Urothelium cell line (cell line): ENCODE results near the gene MAN1C1.

Source experiments
- DNase-seq: peaks from one replicate; pipeline ENCODE4 v3.0.0; 2011; ENCODE audit warnings: low spot score, mixed read lengths
- FAIRE-seq: peaks from 2 replicates; lab custom pipeline; 2011; peaks lifted over from hg19 to GRCh38; lab: Jason Lieb, UNC

MAN1C1 gene

DNA sequence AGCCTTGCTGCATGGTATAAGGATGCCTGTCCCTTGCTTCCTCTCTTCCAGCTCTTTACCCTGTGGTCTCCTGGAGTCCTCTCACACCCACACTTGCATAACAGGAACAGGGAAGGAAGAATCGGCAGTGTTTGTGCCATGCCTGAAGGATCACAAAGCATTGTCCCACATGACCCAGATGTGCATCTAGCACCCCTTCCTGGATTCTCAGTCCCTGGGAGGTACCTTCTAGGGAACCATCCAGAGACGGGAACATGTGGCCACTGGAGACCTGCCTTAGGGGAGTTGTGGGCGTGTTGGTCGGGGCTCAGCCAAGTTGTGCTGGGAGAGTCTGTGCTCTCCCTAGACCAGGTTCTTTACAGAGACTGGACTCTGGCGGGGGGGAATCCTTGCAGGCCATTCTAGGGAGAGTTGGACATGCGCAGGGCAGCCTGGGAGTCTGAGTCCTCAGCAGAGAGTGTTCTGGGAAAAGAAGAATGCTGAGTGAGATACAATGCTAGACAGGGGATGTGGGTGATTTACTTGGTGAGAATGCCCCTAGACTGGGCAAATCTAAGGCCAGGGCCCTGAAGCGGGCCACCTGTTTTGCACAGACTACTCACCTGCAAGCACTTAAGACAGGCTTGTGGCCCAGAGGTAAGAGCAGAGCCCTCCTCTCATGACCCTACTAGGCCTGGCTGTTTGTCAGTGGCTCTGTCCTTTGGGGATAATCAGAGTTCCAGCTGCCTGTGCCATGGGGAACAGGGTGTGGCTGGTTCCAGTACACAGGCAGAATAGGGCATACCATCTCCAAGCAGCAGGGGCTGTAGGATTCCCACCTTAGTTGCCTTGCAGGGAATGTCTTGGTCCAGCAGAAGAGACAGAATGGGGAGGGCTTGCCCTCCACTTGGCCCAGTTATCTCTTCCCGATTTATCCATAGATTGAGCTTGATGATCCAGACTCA, 89.8 kb downstream of the MAN1C1 start:
- no peak for FAIRE-seq
- no peak for DNase-seq

DNA sequence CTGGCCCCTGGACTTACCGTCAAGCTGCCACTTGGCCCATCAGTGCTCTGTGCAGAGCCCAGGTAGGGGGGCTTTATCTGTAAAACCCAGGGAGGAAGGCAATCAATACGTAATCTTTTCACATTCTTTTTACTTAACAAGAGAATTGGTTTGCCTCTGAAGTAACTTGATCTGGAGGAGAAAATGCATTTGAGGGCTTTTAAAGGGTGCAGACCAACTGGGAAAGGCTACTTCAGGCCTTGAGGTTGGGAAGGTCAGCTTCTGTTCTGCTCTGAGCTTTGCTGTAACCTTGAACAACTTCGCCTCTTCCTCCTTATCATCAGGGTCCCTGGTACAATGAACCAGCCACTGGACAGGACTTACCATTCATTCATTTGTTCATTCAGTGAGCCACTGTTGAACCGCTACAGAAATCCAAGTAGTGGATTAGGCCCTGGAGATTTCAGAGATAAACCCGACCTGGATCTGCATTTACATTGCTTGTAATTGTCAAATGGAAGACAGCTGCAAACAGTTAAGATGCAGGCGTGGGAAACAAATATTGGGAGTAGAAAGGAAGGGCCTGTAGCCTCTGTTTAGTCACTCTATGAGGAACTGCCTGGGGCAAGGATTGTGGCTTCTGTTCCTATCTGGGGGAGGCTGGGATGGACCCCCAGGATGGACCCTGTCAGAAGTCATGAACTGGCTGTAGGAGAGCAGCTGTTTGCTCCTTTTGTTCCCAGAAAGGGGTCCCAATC, 90.9 kb downstream of the MAN1C1 start:
- no peak for DNase-seq

DNA sequence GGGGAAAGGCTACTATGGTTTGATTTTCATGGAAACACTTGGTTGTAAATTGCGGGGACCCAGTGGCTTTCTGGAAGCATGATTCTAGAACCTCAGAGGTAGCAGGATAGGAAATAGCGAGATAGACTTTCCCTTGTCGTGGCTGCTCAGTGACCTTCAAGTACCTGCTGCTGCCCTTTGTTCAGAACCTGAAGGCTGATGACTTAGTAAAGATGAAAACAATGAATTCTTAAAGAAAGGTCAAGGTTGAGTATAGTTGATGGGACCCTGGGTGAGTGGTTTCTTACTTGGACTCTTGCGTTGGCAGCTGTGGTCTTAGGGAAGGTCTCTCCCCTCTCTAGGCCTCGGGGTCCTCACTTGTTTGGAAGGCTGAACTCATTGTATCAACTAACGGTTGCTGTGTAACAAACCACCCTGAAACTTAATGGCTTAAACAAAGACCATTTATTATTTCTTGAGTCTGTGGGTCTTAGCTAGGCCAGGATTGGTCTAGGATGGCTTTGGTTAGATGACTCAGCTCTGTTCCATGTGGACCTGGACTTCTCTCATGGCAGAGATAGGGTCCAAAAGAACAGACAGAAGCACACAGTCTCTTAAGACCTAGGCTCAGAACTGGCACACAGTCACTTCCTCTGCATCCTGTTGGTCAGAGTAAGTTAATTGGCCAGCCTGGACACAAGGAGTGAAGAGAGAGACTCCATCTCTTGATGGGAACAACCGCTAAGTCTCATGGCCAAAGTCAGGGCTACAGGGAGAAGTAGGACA, 94.2 kb downstream of the MAN1C1 start:
- DNase-seq (no peak), FAIRE-seq (no peak)

More for the DNA sequence above, 90.9 kb downstream of the MAN1C1 start:
- no peak for FAIRE-seq

DNA sequence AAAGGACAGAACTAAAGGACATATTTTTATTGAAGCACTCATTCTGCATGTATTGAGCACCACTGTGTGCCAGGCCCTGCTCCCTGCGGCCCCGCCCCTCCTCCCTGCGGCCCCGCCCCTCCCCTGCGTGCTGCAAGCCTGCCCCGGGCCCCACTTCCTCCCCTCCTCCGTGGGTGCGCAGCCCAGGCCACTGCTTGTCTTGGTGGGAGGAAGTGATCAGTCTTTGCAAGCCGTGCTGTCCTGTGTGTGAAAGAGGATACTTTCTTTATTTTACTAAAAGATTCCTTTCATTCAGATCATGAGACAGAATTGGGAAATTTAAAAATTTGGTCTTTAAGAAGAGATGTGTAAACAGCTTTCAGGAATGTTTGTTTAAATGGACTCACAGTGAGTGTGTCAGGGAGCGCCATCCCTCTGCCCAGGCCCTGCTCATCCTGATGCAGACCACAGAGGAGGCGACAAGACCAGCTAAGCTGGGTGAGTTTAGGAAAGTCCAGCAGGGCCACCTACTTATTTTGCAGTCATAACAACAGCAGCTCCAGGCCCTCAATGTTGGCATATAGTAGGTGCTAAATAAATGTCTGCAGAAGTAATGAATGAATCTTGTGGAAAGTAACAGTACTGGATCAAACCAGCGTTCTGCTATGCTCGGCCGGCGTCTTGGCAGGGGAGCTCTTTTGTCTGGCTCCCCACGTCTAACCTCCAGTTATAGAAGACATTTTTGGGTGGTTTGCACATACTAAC, 95.1 kb downstream of the MAN1C1 start:
- FAIRE-seq (no peak), DNase-seq (no peak)

DNA sequence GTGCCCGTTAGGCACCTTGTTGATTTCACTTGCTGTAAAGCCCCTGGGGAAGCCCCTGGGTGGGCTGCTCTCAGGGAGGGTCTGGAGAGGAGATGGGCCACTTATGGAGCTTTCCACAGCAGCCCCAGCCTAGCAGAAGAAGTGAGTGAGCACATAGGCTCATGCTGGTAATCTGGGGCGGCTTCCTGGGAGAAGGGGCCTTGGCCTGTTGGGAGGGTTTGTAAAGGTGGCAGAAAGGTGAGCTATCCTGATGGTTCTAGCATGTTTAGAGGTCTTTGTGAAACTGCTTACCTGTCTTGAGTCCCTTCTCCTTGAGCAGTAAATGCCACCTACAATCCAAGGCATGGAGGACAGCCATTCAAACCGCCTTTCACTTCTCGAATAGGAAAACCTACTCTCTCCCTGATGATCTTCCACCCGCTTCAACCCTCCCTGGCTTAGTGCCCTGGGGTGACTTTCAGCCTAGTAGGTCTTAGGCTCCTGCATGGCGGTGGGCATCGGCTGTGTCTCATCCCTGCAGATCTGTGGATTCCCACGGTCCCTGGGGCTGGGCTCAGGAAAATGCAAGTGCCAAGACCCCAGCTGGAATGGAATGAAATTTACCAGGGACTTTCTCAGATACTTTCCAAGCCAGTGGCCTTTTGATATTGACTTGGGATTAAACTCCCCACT, 95.8 kb downstream of the MAN1C1 start:
- FAIRE-seq, result no peak
- no peak for DNase-seq

DNA sequence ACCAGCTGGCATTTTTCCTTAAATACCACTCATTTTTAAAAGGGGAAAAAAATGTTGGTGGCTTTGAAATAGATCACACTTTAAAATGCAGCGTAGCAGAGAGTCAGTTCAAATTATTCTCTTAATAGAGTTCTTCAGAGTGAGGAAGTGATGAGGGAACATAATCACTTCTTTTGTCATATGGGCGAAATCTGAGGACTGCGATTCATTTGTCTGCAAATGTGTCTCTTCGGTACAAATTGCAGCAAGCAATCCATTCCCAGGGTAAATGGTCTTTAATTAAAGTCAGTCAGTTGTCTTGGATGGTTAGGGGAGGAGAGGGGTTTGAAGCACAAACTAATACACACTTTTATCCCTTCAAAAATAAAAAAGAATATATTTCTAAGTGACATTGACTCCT, 97.4 kb downstream of the MAN1C1 start:
- DNase-seq, result no peak
- FAIRE-seq, result no peak

GRCh38 chr1:25714372-25714931, 97.9 kb downstream of the MAN1C1 start:
- FAIRE-seq, result no peak

DNA sequence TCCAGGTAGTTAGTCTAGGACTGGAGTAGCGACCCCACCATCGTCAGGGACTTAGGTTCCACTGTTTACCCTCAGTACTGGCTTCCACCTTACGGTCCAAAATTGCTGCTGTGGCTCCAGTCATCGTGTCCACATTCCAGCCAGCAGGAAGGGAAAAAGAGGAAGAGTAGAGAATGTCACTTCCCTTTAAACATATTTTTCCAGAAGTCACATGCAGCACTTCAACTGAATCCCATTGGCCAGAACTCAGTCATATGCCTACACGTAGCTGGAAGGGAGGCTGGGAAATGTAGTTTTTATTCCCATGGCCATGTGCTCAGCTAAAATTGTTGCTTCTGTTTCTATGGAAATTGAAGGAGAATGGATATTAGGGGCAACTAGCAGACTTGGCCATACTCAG, 99.3 kb downstream of the MAN1C1 start:
- no peak for FAIRE-seq
- no peak for DNase-seq

More at GRCh38 chr1:25714372-25714931, 97.9 kb downstream of the MAN1C1 start:
- DNase-seq, result no peak

DNA sequence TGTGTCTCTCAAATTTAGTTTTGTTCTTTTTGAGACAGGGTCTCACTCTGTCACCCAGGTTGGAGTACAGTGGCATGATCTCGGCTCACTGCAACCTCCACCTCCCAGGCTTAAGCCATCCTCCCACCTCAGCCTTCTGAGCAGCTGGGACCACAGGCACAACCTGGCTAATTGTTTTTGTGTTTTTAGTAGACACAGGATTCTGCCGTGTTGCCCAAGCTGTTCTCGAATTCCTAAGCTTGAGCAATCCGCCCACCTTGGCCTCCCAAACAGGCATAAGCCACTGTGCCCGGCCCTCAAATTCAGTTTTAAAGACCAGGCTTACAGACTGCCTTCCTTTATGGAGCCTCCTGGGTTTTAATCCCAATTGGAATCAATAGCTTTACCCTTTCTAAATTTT, 99.7 kb downstream of the MAN1C1 start:
- DNase-seq, result no peak
- no peak for FAIRE-seq

DNA sequence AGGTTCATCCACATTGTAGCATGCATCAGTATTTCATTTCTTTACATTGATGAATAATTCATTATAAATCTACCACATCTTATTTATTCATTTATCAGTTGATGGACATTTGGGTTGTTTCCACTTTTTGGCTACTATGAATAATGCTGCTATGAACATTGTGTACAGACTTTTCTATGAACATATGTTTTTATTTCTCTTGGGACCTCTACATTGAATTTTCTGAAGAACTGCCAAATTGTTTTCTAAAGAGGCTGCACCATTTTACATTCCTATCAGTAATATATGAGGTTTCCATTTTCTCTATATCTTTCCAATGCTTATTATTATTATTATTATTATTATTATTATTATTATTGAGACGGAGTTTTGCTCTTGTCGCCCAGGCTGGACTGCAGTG, 102.1 kb downstream of the MAN1C1 start:
- no peak for FAIRE-seq
- DNase-seq, result no peak

DNA sequence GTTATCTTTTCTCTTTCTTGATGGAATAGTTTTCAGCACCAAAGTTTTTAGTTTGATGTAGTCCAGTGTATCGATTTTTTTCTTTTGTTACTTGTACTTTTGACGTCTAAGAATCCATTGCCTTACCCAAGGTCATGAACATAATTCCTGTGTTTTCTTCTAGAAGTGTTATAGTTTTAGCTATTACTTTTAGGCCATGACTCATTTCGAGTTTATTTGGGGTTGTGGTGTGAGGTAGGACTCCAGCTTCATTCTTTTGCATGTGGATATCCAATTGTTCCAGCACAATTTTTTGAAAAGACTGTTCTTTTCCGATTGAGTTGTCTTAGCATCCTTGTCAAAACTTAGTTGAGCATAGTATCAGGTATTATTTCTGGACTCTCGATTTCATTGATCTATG, 104.0 kb downstream of the MAN1C1 start:
- DNase-seq, result no peak
- no peak for FAIRE-seq

DNA sequence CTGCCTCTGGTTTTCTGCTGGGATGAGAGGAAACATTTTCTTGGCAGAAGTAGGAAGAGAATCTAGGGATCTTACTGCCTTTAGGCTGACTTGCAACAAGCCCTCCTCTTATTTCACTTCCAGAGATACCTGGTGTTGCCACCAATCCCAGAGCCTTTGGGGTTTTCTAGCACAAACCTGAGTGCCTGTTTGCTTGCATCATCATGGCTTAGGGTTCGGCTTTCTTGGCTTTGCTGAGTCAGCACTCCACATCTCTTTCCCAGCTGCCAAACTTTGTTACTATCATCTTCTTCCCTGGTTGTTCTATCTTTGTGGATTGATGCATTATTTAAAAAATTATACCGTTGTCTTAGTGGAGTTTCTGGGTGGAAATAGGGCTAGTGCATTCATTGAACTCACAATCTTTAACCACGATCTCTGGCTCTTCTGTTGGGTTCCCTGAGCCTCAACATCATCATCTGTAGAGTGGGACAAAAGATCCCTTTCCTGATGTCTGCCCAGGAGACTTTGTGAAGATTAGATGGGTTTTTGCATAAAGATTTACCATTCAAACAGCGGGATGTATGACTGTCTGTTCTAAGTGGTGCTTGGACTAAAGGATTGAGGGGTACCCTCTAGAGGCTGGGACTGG, 106.8 kb downstream of the MAN1C1 start:
- FAIRE-seq (no peak), DNase-seq (no peak)

- FAIRE-seq, result no peak
- no peak for DNase-seq
Observed at GRCh38 chr1:25724201-25724600, 107.6 kb downstream of the MAN1C1 start.

- DNase-seq (no peak), FAIRE-seq (no peak)
Observed at GRCh38 chr1:25724966-25725365, 108.4 kb downstream of the MAN1C1 start.

- FAIRE-seq, result no peak
- DNase-seq, result no peak
Observed at GRCh38 chr1:25725482-25725881, 108.9 kb downstream of the MAN1C1 start.

DNA sequence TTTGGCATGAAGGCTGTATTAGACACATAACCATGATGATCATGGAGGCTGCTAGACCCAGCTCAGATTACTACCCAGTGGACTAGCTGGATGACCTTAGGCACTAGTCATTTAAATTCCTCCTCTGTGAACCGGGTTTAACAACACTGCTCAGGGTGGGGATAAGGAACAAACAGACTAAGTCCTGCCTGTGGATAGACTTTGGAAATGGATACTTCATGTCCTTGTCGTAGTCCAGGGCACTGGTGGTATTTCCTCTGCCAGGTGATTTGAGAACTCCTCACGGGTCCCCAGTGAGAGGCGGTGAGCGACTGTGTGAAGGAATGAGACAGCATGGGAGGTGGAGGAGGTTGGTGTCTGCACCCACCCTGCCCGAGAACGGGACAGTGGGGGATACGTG, 110.5 kb downstream of the MAN1C1 start:
- DNase-seq (no peak), FAIRE-seq (no peak)

DNA sequence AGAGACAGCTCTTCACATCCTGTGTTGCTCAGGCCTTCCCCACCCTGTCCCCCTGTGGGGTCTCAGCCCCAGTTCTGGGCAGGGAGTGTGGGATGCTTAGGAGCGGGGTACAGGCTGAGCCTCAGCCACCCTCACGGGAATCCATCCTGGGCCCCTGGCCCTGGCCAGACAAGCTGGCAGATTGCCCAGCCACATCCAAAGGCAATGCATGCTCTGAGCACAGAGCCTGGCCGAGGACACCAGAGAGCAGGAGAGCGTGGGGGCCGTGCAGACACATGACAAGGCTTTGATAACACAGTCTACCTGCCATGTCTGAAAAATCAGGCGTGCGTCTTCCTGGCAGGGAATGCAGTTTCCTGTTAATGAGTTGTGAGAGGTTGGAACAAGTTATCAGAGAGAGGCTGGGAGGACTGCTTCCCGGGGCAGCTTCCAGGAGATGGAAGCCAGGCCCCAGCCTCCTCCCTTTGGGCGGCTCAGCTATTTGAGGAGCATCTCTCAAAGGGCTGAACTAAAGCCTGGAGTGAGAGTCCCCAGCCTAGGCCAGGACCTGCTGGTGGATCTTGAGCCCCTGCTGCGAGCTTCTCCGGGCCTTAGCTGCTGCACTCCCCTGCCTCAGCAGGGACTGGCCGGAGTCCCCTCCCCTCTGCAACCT, 111.2 kb downstream of the MAN1C1 start:
- DNase-seq (peak; percentile 24), FAIRE-seq (no peak)

GRCh38 chr1:25728301-25728935, 111.8 kb downstream of the MAN1C1 start:
- DNase-seq (no peak), FAIRE-seq (no peak)
